GM21737 (cell line): ENCODE results near the gene PIP4K2A.
"Not testable (repeated sequence)": the region's sequence is repeated elsewhere in the genome, so short reads cannot be mapped to it uniquely, and the experiment has no call there.

Experiments
- ATAC-seq: cut with Tn5 transposase; IDR thresholded peaks from one replicate; pipeline ENCODE4 v1.9.1; 2021; ENCODE audit warnings: mild to moderate bottlenecking, moderate library complexity; ENCODE audit not compliant: unreplicated experiment

PIP4K2A gene

DNA sequence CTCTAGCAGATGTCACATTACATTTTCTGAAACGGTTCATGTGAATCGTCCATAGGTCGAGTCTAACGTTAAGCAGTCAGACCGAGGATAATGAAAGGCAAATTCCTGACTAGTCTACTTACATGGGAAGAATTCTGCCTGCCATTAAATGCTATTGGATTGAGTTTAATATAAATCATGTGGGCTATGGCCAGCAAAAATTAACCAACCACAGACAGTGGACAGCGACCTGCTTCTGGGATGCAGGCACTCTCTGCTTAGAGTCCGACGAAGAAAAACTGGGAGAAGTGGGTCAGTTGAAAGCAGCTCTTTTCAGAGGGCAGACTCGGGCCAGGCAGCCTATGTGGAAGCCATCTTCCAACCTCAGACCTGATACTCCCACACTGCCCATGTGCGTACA, 16.6 kb downstream of the PIP4K2A start:
- ATAC-seq = no peak

DNA sequence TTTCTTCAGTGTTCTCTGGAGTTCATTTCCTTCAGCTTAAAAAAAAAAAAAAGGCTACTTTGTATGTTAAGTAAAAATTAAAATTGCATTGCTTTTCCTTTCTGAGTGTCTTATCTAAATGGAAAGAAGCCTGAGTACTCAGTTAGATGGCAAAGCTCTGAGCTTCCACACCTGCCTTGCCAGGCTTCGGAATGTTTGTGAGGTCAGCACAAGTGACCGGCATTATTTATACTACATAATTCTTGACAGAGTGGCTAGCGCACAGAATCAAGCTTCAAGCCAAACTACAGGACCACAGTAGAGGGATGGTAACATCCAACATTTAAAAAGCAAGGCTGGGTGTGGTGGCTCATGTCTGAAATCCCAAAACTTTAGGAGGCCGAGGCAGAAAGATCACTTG, 17.3 kb downstream of the PIP4K2A start:
- ATAC-seq = no peak

DNA sequence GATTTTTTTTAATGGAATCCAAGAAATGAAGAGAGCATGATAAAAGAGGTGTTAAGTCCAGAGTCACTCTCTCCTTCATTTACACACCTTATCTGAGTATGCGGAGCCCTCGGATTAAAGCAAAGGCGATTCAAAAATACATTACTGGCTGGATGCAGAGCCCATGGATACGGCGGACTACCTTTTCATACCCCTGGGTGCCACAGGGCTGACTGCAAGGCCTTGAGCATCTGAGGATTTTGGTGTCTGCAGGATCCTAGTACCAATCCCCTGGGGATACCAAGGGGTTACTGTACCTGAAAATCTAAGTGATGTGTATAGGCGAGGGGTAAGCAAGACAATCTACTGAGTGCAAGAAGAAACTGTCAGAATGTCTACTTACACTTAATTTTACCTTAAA, 20.5 kb downstream of the PIP4K2A start:
- no peak for ATAC-seq

DNA sequence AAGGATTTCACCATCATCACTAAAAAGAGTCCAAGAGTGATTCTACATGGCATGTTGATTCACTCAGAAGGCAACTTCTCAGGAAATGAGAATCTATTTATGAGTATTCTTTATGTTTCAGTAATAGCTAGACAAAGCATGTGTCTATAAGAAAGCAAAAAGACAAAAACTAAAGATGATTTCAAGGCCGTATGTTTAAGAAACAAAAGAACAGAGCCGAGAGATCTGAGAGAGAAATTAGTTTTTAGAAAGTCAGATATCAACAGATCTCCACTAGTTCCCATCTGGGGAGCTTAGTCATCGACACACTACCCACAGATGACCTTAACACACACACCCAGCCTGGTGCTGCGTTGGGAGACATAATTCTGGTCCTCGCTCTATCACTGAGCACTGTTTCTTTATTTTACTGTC, 21.0 kb downstream of the PIP4K2A start:
- no peak for ATAC-seq

DNA sequence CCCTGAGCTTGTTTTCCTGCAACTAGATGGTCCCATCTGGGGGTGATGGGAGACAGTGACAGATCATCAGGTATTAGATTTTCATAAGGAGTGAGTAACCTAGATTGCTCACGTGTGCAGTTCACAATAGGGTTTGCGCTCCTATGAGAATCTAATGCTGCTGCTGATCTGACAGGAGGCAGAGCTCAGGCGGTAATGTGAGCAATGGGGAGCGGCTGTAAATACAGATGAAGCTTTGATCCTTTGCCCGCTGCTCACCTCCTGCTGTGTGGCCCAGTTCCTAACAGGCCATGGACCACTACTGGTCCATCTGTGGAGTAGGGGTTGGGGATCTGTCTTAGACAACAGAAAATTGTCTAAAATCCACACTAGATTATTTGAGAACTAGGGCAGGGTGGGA, 22.3 kb downstream of the PIP4K2A start:
- not testable (repeated sequence) for ATAC-seq

DNA sequence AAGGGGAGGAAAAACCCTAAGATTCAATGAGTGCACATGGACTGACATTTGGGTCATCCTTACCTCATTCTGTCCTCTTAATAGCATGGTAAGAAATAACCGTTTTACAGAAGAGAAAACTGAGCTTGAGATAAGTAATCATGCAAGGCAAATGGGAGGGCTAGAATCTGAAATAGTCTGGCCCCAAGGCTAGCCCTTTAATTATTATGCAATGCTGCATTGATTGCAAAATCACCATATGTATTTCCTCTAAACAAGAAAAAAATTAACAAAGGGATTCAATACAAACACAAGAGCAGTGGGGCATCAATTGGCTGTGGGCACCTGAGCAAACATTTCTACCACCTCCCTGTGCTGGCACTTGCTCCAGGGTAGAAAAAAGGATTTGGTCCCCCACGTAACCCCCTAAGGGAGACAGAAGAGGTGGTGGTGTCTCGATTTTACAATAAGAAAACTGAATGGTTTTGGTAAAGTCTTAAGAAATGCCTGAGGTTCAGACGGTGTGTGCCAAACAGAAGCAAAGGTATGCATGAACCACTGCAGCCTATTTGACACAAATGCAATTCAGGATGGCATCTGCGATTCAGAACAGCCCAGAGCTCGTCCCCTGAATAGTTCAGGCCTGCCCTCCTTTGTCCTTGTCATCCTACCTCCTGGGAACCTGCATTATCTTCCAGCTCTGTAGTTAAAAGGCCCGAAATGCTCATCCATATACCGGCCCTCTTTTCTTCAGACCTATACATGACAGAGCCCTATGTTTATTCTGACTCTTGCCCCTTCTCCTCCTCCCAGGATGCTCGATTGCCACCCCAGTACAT, 23.6 kb downstream of the PIP4K2A start:
- ATAC-seq = no peak

DNA sequence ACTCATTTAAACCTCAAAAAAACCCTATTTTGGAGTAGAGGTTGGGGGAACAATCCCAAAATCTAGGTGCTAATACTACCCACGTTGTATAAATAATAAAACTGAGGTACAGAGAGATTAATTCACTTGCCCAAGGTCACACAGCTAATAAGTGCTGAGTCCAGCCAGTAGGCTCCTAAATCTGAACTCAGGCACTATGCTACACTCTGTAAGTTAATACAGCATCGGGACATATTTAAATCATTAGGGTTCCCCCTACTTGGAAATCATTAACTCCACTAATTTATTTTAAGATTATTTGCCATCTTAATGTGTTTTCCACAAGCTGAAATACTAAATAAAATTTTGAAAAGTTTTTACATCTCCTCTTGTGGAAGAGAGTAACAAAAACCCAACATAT, 24.2 kb downstream of the PIP4K2A start:
- ATAC-seq = no peak

DNA sequence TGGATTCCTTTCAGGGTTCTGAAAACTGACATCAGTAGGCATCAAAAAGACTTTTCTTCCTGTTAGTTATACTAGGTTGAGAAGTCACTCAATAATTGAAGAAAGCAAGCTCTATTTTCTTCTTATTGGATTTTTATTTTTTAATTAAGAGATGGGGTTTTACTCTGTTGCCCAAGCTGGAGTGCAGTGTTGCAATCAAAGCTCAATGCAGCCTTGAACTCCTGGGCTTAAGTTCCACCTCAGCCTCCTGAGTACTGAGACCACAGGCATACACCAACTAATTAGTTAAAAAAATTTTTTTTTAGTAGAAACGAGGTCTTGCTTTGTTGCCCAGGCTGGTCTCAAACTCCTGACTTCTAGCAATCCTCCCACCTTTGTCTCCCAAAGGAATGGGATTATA, 28.0 kb downstream of the PIP4K2A start:
- ATAC-seq = no peak

DNA sequence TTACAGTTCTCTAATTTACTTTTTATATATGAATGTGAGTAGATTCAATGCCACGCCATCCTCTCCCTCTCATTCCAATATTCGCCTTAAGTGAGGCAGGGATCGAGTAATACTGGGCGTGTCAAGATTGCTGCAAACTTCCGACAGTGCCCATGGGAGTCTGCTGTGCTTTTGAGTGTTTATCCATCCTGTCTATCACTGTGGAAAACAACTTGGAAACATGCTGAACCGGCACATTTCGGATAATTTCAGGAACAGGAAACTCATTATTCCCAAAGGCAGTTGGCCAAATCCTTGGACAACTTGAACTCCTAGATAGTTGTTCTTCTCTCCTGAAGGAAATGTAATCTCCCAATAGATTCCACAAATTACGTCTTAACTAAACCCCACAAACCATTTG, 28.5 kb downstream of the PIP4K2A start:
- ATAC-seq = no peak

DNA sequence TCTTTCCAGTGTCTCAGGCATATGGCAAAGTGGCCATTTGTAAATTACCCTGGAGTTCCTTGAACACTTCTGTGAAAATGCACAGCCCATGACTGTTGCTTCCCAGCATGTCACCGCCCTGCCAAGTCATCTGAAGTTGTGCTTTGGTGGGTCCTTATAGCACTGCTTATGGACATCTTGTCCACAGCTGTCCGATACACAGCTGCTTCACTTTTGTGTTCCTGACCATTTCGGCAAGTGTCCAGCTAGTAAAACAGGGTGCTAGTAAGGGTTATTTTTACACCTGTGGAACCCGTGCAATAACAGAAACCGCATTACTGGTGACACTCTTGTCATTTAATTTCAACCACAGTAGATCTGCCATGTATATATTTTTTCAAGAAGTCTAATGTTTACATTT, 29.7 kb downstream of the PIP4K2A start:
- ATAC-seq = no peak

DNA sequence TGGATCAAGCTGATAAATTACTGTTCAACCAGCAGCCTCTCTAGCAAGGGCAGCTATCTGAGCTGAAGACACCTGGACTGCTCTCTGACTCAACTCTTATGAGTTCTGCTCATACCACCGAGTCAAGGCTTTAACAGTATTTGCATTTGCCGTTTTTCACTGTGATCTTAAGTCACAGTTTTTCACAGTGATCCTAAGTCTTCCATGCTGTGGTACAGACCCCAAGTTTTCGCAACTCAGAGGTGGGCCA, 31.3 kb downstream of the PIP4K2A start:
- peak; percentile 49 for ATAC-seq

DNA sequence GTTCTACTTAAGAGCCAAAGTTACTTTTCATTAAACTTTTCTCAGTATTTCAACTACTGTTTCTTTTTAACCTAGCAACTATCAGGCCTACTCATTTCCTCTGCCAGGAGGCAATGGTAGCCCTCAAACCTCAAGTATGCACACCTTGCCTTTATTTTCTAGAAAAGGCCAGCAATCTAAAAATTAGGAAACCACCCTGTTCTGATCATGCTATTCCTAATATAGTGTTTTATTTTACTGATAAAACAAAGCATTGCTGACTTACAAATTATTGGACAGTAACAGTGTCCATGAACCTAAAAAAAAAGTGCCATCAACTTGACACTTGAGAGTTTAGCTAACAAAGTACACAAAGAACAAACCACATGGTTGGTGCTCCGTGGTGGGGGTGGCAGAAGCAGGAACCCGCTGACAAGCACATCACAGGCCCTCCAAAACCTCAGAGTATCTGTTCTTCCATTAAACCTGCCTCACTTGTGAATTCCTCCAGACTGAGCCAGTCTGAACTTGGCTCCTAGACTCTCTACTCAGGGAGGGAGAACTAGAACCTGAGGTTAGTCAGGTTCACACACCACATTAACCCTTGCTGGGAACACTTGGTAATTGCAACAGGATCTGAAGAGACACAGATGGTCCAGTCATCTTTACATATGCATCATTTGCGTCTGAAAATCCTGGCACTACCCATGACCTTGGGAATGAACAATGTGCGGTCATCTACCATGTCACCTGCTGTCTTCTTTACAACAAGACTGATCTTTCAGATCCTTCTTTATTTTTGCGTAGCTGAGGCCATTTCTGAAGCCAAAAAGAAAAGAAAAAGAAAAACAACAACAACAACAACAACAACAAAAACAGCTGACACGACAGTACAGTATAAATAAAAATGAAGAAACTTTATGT, 31.9 kb downstream of the PIP4K2A start:
- no peak for ATAC-seq

DNA sequence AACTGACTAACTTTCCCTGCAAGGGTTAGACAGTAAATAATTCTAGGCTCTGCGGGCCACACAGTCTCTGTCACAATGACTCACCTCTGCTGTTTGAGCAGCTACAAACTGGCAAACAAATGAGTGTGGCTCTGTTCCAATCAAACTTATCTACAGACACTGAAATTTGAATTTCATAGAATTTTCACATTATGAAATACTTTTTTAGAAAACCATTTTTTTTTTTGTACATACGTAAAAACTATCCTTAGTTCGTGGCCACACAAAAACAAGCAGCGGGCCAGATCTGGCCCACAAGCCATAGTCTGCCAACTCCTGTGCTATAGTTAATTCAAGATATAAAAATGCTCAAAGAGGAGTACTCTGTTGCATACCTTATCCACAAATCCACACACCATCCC, 32.6 kb downstream of the PIP4K2A start:
- no peak for ATAC-seq

DNA sequence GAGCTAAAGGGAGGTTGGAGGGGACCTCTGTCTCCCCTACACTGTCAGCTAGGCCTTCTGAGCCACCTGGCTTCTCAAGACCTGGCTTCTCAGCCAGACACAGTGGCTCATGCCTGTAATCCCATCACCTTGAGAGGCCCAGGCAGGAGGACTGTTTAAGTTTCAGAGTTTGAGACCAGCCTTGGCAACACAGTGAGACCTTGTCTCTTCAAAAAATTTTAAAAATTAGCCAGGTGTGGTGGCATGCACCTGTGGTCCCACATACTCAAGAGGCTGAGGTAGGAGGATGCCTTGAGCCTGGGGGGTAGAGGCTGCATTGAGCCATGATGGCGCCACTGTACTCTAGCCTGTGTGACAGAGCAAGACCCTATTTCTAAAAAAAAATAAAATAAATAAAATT, 33.1 kb downstream of the PIP4K2A start:
- no peak for ATAC-seq

DNA sequence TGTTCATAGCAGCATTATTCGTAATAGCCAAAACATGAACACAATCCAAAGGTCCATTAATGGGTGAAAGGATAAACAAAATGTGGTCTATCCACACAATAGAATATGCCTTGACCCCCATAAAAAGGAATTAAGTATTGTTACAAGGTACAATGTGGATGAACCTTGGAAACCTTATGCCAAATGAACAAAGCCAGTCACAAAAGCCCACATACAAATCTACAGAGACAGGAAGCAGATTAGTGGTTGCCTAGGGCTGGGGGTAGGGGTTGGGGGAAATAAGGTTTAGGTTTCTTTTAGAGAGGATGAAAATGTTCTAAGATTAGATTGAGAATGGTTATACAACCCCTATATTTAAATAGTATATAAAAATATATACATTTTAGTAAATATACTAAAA, 34.8 kb downstream of the PIP4K2A start:
- no peak for ATAC-seq

DNA sequence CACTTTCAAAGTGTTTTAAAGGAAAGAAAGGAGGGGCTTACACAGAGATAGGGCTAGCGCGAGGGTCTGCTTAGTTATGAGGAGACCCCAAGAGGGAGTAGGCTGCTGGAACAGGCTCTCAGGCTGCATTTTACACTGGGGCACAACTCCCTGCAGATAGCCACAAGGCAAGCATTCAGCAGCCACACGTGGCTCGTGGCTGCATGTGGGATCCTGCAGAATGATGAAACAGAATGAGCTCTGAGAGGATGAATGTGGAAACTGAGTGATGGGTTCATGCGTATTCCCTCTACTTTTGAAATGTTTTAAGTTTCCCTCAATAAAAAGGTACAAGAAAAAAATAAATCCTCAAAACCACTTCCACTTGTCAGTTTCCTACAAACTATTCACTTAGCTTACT, 37.0 kb downstream of the PIP4K2A start:
- no peak for ATAC-seq

DNA sequence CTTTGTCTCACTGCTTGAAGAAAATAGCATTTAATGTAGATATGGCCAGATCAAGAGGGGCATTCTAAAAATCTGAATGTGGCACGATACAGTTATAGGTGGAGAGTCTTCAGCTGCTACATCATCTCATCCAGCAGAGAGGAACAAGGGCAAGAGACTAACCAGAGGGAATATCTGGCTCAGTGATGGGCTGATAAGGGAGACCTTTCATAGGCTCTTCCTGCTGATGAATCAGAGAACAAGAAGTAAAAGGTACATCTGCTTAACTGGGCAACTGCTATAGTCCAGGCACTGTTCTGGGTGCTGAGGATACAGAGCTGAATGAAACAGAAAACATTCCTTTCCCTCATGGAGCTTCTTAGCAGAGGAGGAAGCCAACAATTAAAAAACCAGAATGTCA, 37.9 kb downstream of the PIP4K2A start:
- ATAC-seq = no peak

DNA sequence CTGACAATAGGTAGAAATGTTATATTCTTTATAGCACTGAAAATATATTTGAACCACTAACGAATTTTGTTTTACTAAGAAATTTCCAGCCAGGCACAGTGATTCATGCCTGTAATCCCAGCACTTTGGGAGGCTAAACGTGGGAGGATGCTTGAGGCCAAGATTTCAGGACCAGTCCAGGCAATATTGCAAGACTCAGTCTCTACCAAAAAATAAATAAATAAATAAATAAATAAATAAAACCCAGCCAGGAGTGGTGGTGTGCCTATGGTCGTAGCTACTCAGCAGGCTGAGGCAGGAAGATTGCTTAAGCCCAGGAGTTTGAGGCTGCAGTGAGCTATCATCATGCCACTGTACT, 39.8 kb downstream of the PIP4K2A start:
- no peak for ATAC-seq

DNA sequence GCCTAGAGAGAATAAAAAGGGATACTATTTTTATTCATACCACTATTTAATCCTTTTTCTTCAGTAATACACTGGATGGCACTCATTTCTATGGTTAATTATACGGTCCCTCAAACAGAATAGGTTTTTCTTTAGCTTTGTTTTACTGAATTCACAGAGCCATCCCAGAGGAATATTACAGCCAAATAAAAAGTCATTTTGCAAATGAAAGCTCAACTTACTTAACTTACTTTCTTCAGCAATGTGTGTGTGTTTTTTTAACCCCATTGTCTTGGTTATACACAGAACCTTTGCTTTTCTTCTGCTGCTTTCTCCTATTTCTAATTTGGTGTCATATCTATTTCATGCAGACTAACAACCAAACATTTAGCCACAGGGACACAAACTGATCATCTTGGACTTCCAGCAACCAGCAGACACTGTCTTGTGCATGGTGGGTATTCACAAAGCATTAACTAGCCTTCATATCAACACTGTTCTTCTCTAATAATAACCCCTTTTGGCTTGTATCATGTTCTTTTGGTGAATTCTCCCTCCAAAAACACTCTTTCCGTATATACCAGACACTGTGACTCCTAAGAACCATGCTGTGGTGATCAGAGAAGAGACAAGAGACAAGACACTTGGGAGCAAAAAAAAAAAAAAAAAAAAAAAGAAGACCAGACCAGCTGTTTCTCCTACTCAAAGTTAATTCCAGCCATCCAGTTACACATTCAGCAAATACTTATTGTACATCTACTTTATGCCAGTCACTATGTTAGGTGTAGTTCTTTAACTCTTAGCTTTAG, 40.4 kb downstream of the PIP4K2A start:
- ATAC-seq = no peak

DNA sequence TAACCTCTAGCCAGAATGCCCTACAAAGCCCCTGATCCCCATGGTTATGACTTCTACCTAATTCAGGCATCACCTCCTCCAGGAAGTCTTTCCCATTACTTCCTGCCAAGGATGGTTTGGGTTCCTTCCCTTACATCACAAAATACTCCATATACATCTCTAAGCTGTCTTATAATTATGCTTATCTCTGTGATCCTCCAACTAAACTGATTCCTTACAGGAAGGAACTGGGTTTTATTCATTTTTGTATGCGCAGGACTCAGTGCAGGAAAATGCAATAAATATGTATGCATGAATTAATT, 41.3 kb downstream of the PIP4K2A start:
- ATAC-seq = no peak

DNA sequence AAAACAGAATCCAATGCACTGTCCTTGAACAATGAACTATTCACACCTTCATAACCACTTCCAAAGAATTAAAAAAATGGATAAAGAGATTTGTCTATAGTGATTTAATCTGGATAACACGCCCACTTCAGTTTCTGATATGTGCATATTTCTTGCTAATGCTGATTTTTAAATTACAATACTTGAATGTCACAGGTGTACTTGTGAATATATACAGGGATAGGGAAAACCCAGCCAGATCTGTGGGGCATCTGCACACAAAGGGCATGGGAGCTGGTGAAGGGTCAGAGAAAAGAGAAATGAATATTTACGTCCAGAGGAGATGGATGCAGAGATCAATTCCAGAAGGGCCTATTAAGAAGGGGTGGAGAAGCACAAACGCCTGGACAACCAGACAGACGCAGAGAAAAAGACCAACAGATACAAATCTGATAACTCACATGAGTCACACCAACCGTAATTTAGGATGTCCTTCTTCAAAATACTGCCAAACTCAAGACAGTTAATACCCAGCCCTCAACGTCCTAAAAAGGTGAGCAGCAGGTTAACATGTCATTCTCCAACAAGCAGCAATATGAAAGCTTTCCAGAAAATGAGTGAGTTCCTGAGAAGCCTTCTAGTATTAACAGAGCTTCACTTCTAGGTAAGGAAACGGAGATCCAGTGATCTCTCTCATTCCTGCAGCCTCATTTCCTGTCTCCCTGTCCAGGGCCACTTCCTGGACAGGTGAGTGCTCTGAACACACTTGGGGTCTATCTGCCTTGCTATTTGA, 41.9 kb downstream of the PIP4K2A start:
- no peak for ATAC-seq
